ENCODE data around the gene LBP.
A peak's percentile ranks its signal among the peaks of the same experiment; 100 is the strongest.
"Not testable (repeated sequence)": the region's sequence is repeated elsewhere in the genome, so short reads cannot be mapped to it uniquely, and the experiment has no call there.

The LBP gene

GRCh38 chr20:38321959-38322598, 24.2 kb upstream of the LBP start:
- peak; percentile 17 for DNase-seq

- no peak for DNase-seq
These were observed 22.1 kb upstream of the LBP start for GRCh38 chr20:38324159-38324558.

- no peak for DNase-seq
These were observed 21.1 kb upstream of the LBP start for GRCh38 chr20:38325167-38325566.

- DNase-seq = no peak
These were observed 20.4 kb upstream of the LBP start for GRCh38 chr20:38325905-38326304.

GRCh38 chr20:38326309-38326708, 20.0 kb upstream of the LBP start:
- DNase-seq = no peak

- DNase-seq = no peak
These were observed 15.6 kb upstream of the LBP start for GRCh38 chr20:38330638-38331037.

- no peak for DNase-seq
These were observed 15.0 kb upstream of the LBP start for GRCh38 chr20:38331245-38331644.

GRCh38 chr20:38331814-38332213, 14.5 kb upstream of the LBP start:
- no peak for DNase-seq

- DNase-seq = no peak
These were observed 12.3 kb upstream of the LBP start for GRCh38 chr20:38334016-38334415.

GRCh38 chr20:38336726-38337125, 9.6 kb upstream of the LBP start:
- no peak for DNase-seq

- no peak for DNase-seq
These were observed 8.6 kb upstream of the LBP start for GRCh38 chr20:38337561-38338140.

- no peak for DNase-seq
These were observed 7.3 kb upstream of the LBP start for GRCh38 chr20:38338849-38339520.

- not testable (repeated sequence) for DNase-seq
These were observed 6.8 kb upstream of the LBP start for GRCh38 chr20:38339521-38339896.

- DNase-seq = no peak
These were observed 6.3 kb upstream of the LBP start for GRCh38 chr20:38339997-38340396.

GRCh38 chr20:38340693-38341092, 5.6 kb upstream of the LBP start:
- DNase-seq = no peak

- DNase-seq = no peak
These were observed 4.1 kb upstream of the LBP start for GRCh38 chr20:38342216-38342615.

GRCh38 chr20:38342713-38343310, 3.5 kb upstream of the LBP start:
- no peak for DNase-seq

GRCh38 chr20:38343311-38344106, 2.8 kb upstream of the LBP start:
- no peak for DNase-seq

GRCh38 chr20:38344107-38344701, 2.1 kb upstream of the LBP start:
- no peak for DNase-seq

- no peak for DNase-seq
These were observed 639 bp upstream of the LBP start for GRCh38 chr20:38345643-38346042.

- no peak for DNase-seq
These were observed 459 bp downstream of the LBP start for GRCh38 chr20:38346741-38347140.

- DNase-seq = no peak
These were observed 3.6 kb downstream of the LBP start for GRCh38 chr20:38349856-38350255.

Data from GDM1 (cell line).